DND-41 (cell line): Measurements from ENCODE around the gene CNKSR2.

Experiments
- ATAC-seq: fragments of 200-7000 bp; cut with Tn5 transposase; 3 replicates; pipeline ENCODE4 v1.9.1; 2021; ENCODE audit warnings: low read depth; ENCODE audit not compliant: insufficient read depth
- DNase-seq: peaks from one replicate; pipeline ENCODE4 v3.0.0-alpha.2; 2020
- H2AFZ ChIP-seq: 2 replicates; pipeline ENCODE4 v1.6.0; 2012; ENCODE audit warnings: low read depth, low read length
- H3K27ac ChIP-seq: 2 replicates; pipeline ENCODE4 v1.5.1; 2012; ENCODE audit warnings: low read length, inconsistent platforms
- H3K27me3 ChIP-seq: fragments of 200-600 bp; sonication (generic); 2 replicates; pipeline ENCODE4 v1.6.0; 2012; ENCODE audit warnings: low read length, mild to moderate bottlenecking, inconsistent platforms; ENCODE audit not compliant: insufficient read depth, poor library complexity
- H3K36me3 ChIP-seq: 2 replicates; pipeline ENCODE4 v1.5.1; 2012; ENCODE audit warnings: low read length, inconsistent platforms; ENCODE audit not compliant: insufficient read depth
- H3K4me1 ChIP-seq: 2 replicates; pipeline ENCODE4 v1.5.1; 2012; ENCODE audit warnings: mild to moderate bottlenecking, low read length; ENCODE audit not compliant: insufficient read depth
- H3K4me2 ChIP-seq: 2 replicates; pipeline ENCODE4 v1.6.0; 2012; ENCODE audit warnings: mild to moderate bottlenecking, moderate library complexity, low read length, inconsistent platforms; ENCODE audit not compliant: insufficient read depth
- H3K4me3 ChIP-seq, 2 experiments: fragments of 200-600 bp in 1 of 2; shearing (Covaris generic) in 1 of 2; 2 replicates each; pipeline ENCODE4 v1.5.1; 2012 to 2016; ENCODE audit warnings: inconsistent platforms in 2 of 2, low read length in 2 of 2, mild to moderate bottlenecking in 2 of 2, low read depth in 1 of 2, moderate library complexity in 1 of 2
- H3K79me2 ChIP-seq: 2 replicates; pipeline ENCODE4 v1.6.0; 2012; ENCODE audit warnings: low read length, inconsistent platforms; ENCODE audit not compliant: insufficient read depth
- H3K9ac ChIP-seq: 2 replicates; pipeline ENCODE4 v1.6.0; 2012; ENCODE audit warnings: low read depth, mild to moderate bottlenecking, inconsistent platforms, low read length, moderate library complexity
- H3K9me3 ChIP-seq: 2 replicates; pipeline ENCODE4 v1.5.1; 2012; ENCODE audit warnings: low read length, moderate library complexity, mild to moderate bottlenecking, inconsistent platforms; ENCODE audit not compliant: insufficient read depth, severe bottlenecking
- H4K20me1 ChIP-seq: 2 replicates; pipeline ENCODE4 v1.6.0; 2012; ENCODE audit warnings: low read length; ENCODE audit not compliant: insufficient read depth
- EZH2 ChIP-seq: IDR thresholded peaks from 3 replicates; pipeline ENCODE4 v1.6.1; 2012; ENCODE audit warnings: borderline replicate concordance, low read depth, mild to moderate bottlenecking, moderate library complexity, low read length, inconsistent platforms; ENCODE audit not compliant: severe bottlenecking
- TF ChIP-seq, protein P1 (sequence below): IDR thresholded peaks from 2 replicates; pipeline ENCODE4 v1.5.1; 2012; ENCODE audit warnings: borderline replicate concordance, low read length, moderate library complexity, mild to moderate bottlenecking; ENCODE audit not compliant: poor library complexity, severe bottlenecking; ENCODE audit errors: extremely low read depth

The CNKSR2 gene

DNA sequence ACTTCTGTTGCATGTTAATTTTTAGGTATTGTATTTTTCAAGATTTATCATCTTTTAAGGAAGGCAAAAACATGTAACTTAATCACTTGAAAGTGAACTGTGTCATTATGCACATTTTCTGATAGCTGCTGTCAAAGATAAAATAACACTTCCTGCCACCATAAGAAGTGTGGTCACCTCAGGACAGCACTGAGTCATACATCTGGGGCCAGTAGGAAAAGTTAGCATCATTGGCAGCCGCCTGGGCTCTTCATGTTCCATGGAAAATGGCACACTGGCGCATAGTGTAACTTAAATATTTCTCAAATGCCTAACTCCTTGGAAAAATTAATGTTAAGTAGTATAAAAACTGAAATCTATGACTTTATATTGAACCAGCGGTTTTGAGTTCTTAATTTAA, 24.2 kb downstream of the CNKSR2 start:
- Histone ChIP-seq H3K79me2 (no peaks in the 10 kb centered on the region), H3K4me3 (no peak overlapping the region)
- DNase-seq, result no peak

GRCh38 chrX:21400408-21401121, 26.3 kb downstream of the CNKSR2 start:
- Histone ChIP-seq H3K4me3 (no peak overlapping the region), H3K9ac (no peak overlapping the region), H3K27ac (no peak overlapping the region), H3K4me1 (no peaks in the 10 kb centered on the region), H3K79me2 (no peaks in the 10 kb centered on the region), H3K4me2 (no peak overlapping the region), H3K36me3 (no peaks in the 10 kb centered on the region), H4K20me1 (no peaks in the 10 kb centered on the region), H3K9me3 (no peaks in the 10 kb centered on the region), H3K27me3 (no peaks in the 10 kb centered on the region), H2AFZ (no peak overlapping the region)
- no peak for DNase-seq
- TF ChIP-seq, protein P1, sequence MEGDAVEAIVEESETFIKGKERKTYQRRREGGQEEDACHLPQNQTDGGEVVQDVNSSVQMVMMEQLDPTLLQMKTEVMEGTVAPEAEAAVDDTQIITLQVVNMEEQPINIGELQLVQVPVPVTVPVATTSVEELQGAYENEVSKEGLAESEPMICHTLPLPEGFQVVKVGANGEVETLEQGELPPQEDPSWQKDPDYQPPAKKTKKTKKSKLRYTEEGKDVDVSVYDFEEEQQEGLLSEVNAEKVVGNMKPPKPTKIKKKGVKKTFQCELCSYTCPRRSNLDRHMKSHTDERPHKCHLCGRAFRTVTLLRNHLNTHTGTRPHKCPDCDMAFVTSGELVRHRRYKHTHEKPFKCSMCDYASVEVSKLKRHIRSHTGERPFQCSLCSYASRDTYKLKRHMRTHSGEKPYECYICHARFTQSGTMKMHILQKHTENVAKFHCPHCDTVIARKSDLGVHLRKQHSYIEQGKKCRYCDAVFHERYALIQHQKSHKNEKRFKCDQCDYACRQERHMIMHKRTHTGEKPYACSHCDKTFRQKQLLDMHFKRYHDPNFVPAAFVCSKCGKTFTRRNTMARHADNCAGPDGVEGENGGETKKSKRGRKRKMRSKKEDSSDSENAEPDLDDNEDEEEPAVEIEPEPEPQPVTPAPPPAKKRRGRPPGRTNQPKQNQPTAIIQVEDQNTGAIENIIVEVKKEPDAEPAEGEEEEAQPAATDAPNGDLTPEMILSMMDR, result no peak
- no peak for TF ChIP-seq EZH2
- ATAC-seq, result no peak

More for the DNA sequence above, 24.2 kb downstream of the CNKSR2 start:
- Histone ChIP-seq H3K36me3 (no peaks in the 10 kb centered on the region), H4K20me1 (no peaks in the 10 kb centered on the region), H2AFZ (no peak overlapping the region), H3K27ac (no peak overlapping the region), H3K27me3 (no peaks in the 10 kb centered on the region), H3K9ac (no peak overlapping the region), H3K4me1 (no peaks in the 10 kb centered on the region), H3K9me3 (no peaks in the 10 kb centered on the region), H3K4me2 (no peak overlapping the region)
- TF ChIP-seq, protein P1, result no peak
- TF ChIP-seq EZH2, result no peak
- ATAC-seq, result no peak

DNA sequence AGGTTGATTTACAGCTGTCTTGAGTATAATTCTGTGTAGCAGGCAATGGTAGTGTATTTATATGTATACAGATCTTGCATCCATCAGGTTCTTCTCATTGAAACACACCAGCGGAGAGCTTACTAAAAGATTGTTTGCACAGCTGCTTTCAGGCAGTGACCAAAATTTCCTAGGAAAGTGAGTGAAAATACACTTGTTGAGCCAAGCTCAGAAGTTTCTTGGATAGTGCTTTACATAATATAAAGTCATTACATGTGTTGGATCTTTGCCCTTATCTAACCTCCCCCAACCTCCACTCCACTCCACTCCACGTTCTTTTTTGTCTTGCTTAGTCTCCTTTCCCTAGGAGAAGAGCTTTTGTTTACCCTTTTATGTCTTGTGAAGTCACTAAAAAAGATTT, 34.1 kb downstream of the CNKSR2 start:
- Histone ChIP-seq H4K20me1 (no peaks in the 10 kb centered on the region), H3K9me3 (no peaks in the 10 kb centered on the region), H3K27ac (no peak overlapping the region), H3K9ac (no peak overlapping the region), H3K79me2 (no peaks in the 10 kb centered on the region), H3K36me3 (no peaks in the 10 kb centered on the region), H3K4me3 (no peak overlapping the region), H2AFZ (no peak overlapping the region), H3K4me2 (no peak overlapping the region), H3K27me3 (no peaks in the 10 kb centered on the region), H3K4me1 (no peaks in the 10 kb centered on the region)
- TF ChIP-seq, protein P1, result no peak
- no peak for TF ChIP-seq EZH2
- DNase-seq (no peak), ATAC-seq (no peak)

GRCh38 chrX:21408788-21409187, 34.6 kb downstream of the CNKSR2 start:
- Histone ChIP-seq H3K4me1 (no peaks in the 10 kb centered on the region), H3K9me3 (no peaks in the 10 kb centered on the region), H3K27me3 (no peaks in the 10 kb centered on the region), H3K27ac (no peak overlapping the region), H2AFZ (no peak overlapping the region), H3K36me3 (no peaks in the 10 kb centered on the region), H3K4me3 (no peak overlapping the region), H3K9ac (no peak overlapping the region), H4K20me1 (no peaks in the 10 kb centered on the region), H3K4me2 (no peak overlapping the region), H3K79me2 (no peaks in the 10 kb centered on the region)
- ATAC-seq (no peak), DNase-seq (no peak)
- TF ChIP-seq, protein P1, result no peak
- TF ChIP-seq EZH2, result no peak
